NCI-H1436 (cell line): Measurements from ENCODE around the gene LAMB2.

Experiments
- DNase-seq: peaks from one replicate; lab custom pipeline; 2025; lab: John Stamatoyannopoulos, UW

The LAMB2 gene

DNA sequence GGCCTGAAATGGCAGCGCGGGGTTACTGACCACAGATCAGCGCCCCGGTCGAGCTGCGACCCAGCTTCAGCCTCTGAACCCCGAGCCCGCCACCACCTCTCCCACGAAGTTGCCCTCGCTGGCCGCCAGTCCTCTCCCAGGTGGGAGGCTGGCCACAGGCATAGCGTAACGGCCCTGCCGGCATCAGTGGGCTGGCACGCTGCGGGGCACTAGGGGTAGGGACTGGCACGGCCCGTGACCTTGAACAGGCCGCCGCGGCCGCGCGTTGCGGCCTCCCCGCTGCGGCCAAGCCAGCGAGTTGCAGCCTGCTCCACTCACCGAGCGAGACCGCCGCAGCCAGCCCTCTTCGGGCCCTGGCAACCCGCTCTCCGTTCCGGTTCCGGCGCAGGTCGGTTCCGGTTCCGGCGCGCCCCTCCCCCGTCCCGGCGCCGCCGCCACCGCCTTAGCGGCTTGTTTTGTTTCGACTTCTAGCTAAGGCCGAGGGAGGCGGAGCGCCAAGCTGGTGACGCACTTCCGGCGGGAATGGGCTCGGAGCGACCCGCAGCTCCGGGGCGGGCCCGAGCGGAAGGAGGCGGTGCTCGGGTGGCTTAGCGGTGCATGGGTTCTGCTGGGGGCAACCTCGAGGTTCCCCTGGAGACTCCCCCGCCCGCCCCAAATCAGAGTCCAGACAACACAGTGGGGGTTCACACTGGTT, 12.3 kb downstream of the LAMB2 start, which contains the start of gene USP19:
USP19 (minus strand) TSS at position 386 of the 694 bp plus-strand sequence. CDS start 1,678 bp downstream, outside the sequence.
- DNase-seq = peak; percentile 75

DNA sequence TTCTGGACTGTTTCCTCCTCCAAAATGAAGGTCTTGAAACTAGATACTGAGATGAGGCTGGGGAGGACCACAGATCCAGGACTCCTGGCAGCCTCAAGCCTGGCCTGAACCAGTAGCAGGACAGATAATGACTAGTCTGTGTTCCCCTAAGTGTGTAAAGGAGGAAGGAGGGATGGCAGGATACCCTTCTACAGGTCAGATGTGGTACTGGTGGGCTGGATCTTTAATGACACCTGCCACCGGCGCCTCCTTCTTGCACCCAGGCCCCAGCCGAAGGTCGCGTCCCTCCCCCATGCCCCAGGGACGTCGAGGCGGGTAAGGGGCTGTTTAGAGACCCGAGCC, 12.8 kb downstream of the LAMB2 start:
- no peak for DNase-seq

DNA sequence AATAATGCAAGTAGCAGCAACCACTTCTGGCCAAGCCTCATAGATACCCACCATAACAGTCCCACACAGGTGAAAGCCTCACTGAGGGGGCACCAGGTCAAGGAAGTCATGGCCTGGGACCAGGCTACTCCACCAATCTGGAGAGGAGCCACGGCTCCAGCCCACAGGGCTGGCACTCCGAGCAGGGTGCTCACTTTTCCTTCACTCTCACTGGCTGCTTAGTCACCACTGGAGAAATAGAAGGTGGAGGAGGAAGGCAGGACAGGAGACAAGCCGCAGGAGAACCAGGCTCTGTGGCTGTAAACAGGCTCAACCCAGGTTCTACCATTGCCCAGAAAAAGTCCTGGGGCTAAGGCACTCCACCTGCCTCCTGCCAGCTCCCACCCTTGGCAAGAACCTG, 13.4 kb downstream of the LAMB2 start:
- no peak for DNase-seq

GRCh38 chr3:49119036-49119435, 13.8 kb downstream of the LAMB2 start:
- no peak for DNase-seq

GRCh38 chr3:49112262-49112661, 20.6 kb downstream of the LAMB2 start:
- no peak for DNase-seq

GRCh38 chr3:49111347-49111746, 21.5 kb downstream of the LAMB2 start:
- no peak for DNase-seq

DNA sequence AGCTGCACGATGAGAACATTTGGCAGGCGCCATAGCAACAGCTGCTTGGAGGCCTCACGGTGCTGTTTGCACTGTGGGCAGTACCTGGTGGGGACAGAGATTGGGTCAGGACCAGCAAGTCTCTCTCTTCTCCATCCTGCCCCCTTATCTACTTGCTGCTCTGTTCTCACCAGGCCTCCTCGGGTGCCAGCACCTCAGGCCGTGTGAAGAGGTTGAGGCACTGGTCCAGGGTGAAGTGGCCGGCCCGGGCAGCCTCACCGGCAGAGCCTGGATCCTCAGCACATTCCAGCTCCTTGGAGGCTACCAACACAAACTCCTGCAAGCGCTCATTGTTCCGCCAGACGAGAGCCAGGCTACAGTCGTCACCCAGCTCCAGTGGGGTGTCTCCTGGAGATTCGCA, 22.1 kb downstream of the LAMB2 start:
- DNase-seq = no peak

DNA sequence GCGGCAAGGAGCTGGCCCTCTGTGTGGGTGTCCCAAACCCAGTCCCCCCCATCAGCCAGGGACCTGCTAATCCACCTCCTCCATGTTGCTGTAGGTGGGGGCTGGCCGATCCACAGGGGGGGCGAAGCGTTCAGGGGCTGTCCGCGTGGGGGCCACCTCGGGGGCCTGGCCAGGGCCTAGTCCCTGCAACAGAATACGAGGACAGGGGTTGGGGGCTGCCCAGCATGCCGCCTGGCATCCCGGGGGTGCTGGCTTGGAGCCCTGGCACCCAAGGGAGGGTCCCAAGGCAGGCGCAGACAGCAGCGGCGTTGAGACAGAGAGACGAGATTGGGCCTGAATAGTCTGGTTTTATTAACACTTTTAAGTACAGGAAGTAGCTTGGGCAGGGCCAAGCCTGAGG, 24.5 kb downstream of the LAMB2 start:
- DNase-seq = no peak

- peak; percentile 74 for DNase-seq
Measured at GRCh38 chr3:49104427-49105291, 28.2 kb downstream of the LAMB2 start, which contains the start of gene QARS1. TSS of gene QARS1 (minus strand) at chr3:49104757. CDS start at chr3:49104733, 24 bp downstream.

- DNase-seq = no peak
Measured at GRCh38 chr3:49104052-49104426, 28.8 kb downstream of the LAMB2 start.

DNA sequence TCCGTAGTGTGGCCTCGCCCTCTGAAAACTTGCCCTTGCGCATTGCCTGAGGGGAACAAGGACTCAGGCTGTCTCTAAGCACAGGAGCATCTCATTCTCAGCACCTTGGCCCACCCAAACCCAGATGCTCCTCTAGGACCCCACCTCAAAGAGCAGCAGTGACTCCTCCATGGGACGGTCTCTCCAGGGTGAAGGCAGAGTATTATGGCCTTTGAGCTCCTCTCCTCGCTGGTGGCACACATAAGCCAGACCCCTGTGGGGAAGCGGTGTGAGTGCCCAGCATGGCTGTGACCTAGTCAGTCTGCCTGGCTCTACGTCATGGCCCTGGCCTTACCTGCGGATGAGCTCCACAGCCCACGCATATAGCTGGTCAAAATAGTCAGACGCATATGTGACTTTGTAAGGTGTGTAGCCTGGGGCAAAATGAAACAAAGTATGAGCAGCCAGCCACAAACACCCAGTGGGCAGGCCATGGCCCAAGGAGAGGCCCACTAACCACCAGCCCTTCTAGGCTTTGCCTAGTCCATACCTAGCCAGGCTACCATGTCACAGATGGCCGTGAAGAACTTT, 32.7 kb downstream of the LAMB2 start:
- no peak for DNase-seq

GRCh38 chr3:49098910-49099630, 33.8 kb downstream of the LAMB2 start:
- no peak for DNase-seq

- DNase-seq = no peak
Measured at GRCh38 chr3:49098429-49098828, 34.4 kb downstream of the LAMB2 start.

GRCh38 chr3:49093853-49094767, 38.7 kb downstream of the LAMB2 start, which contains the start of gene QRICH1:
TSS of gene QRICH1 (minus strand) at chr3:49094071. CDS start at chr3:49077017, 17,054 bp downstream.
- DNase-seq = peak; percentile 90

GRCh38 chr3:49092938-49093852, 39.7 kb downstream of the LAMB2 start:
- peak; percentile 44 for DNase-seq

DNA sequence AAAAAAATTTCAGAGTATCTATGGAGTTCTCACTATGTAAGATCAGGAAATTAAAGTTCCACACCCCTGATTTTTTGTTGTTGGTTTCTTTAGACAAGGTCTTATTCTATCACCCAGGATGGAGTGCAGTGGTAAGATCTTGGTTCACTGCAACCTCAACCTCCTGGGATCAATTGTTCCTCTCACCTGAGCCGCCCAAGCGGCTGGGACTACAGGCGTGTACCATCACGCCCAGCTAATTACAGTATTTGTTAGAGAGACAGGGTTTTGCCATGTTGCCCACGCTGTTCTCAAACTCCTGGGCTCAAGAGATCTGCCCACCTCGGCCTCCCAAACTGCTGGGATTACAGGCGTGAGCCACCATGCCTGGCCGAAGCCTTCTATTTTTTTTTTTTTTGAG, 51.4 kb downstream of the LAMB2 start:
- DNase-seq = no peak

DNA sequence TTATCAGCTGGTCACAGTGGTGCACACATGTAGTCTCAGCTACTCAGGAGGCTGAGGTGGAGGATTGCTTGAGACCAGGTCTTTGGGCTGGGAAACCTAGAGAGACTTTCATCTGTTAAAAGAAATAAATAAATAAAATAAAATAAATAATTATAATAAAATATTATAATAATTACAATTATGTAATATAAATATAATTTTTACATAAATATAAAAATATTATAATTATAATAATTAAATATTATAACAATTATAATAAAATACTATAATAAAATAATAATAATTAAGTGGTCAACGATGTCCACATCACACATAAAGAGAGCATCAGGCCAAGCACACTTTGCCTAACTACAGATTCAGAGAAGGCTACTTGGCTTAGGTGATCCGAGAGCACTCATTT, 53.6 kb downstream of the LAMB2 start:
- DNase-seq = no peak

GRCh38 chr3:49076646-49077045, 56.2 kb downstream of the LAMB2 start:
- no peak for DNase-seq

GRCh38 chr3:49076116-49076515, 56.7 kb downstream of the LAMB2 start:
- DNase-seq = no peak
